WTC11 (cell line): ENCODE results near the gene PEX5. TPM values are rescaled to one million over a fixed set of nuclear protein-coding genes. Genes with fewer than 3 reads are reported as not detected.
A peak's percentile ranks its signal among the peaks of the same experiment; 100 is the strongest.

ENCODE experiments used
- ELF4 ChIP-seq: sonication (generic); formaldehyde crosslinking; IDR thresholded peaks from 2 replicates; pipeline ENCODE4 v1.8.1; 2022; ENCODE audit warnings: low read depth, mild to moderate bottlenecking, moderate library complexity, missing genetic modification reagents
- ETV6 ChIP-seq: sonication (generic); formaldehyde crosslinking; IDR thresholded peaks from 2 replicates; pipeline ENCODE4 v1.8.1; 2022; ENCODE audit warnings: mild to moderate bottlenecking, missing genetic modification reagents
- GTF2I ChIP-seq: fragments of 250-450 bp; sonication (Bioruptor Pico); conservative IDR thresholded peaks from 2 replicates; pipeline ENCODE4 v1.4.0; 2021; ENCODE audit warnings: mild to moderate bottlenecking
- HMGA2 ChIP-seq: fragments of 250-450 bp; sonication (Bioruptor Pico); IDR thresholded peaks from 2 replicates; pipeline ENCODE4 v1.4.0; 2021; ENCODE audit warnings: mild to moderate bottlenecking, moderate library complexity
- NR1H2 ChIP-seq: sonication (generic); formaldehyde crosslinking; IDR thresholded peaks from 2 replicates; pipeline ENCODE4 v1.9.0; 2021; ENCODE audit warnings: mild to moderate bottlenecking, moderate library complexity, missing genetic modification reagents
- NR2C2 ChIP-seq: sonication (generic); formaldehyde crosslinking; IDR thresholded peaks from 2 replicates; pipeline ENCODE4 v1.8.0; 2022; ENCODE audit warnings: mild to moderate bottlenecking, missing genetic modification reagents
- SMAD3 ChIP-seq: sonication (generic); formaldehyde crosslinking; IDR thresholded peaks from 2 replicates; pipeline ENCODE4 v1.8.0; 2022; ENCODE audit warnings: missing genetic modification reagents, mild to moderate bottlenecking, borderline replicate concordance
- SOX15 ChIP-seq: fragments of 250-450 bp; sonication (Bioruptor Pico); IDR thresholded peaks from 2 replicates; pipeline ENCODE4 v1.9.0; 2021; ENCODE audit warnings: mild to moderate bottlenecking
- TEAD4 ChIP-seq: sonication (generic); formaldehyde crosslinking; IDR thresholded peaks from 2 replicates; pipeline ENCODE4 v1.8.0; 2022; ENCODE audit warnings: mild to moderate bottlenecking, missing genetic modification reagents
- ZNF219 ChIP-seq: sonication (generic); formaldehyde crosslinking; IDR thresholded peaks from 2 replicates; pipeline ENCODE4 v1.8.0; 2023; ENCODE audit warnings: missing genetic modification reagents, mild to moderate bottlenecking, borderline replicate concordance
- ZNF263 ChIP-seq: sonication (generic); formaldehyde crosslinking; IDR thresholded peaks from 2 replicates; pipeline ENCODE4 v1.8.1; 2022; ENCODE audit warnings: low read depth, mild to moderate bottlenecking, moderate library complexity, missing genetic modification reagents
- ZNF416 ChIP-seq: fragments of 250-450 bp; sonication (Bioruptor Pico); IDR thresholded peaks from 2 replicates; pipeline ENCODE4 v1.9.0; 2021; ENCODE audit warnings: mild to moderate bottlenecking, inconsistent platforms
- ZNF423 ChIP-seq: fragments of 250-450 bp; sonication (Bioruptor Pico); IDR thresholded peaks from 2 replicates; pipeline ENCODE4 v2.1.2; 2022; ENCODE audit warnings: mild to moderate bottlenecking, moderate library complexity
- total RNA-seq: library from RNA; stranded (reverse); gene quantifications from 3 replicates; pipeline ENCODE4 v1.2.3, GENCODE V29; 2021
- TF ChIP-seq, protein P1 (sequence below): sonication (generic); formaldehyde crosslinking; IDR thresholded peaks from 2 replicates; pipeline ENCODE4 v1.8.1; 2023; ENCODE audit warnings: mild to moderate bottlenecking, missing genetic modification reagents, borderline replicate concordance
- TF ChIP-seq, protein P2 (sequence below): sonication (generic); formaldehyde crosslinking; IDR thresholded peaks from 2 replicates; pipeline ENCODE4 v1.8.1; 2023; ENCODE audit warnings: mild to moderate bottlenecking, missing genetic modification reagents
- TF ChIP-seq, protein P3 (sequence below): sonication (generic); formaldehyde crosslinking; IDR thresholded peaks from 2 replicates; pipeline ENCODE4 v1.8.1; 2023; ENCODE audit warnings: mild to moderate bottlenecking, moderate library complexity, missing genetic modification reagents
- TF ChIP-seq, protein P4 (sequence below): sonication (generic); formaldehyde crosslinking; IDR thresholded peaks from 2 replicates; pipeline ENCODE4 v1.8.1; 2022; ENCODE audit warnings: low read depth, missing genetic modification reagents, borderline replicate concordance
- TF ChIP-seq, protein P5 (sequence below): sonication (generic); formaldehyde crosslinking; IDR thresholded peaks from 2 replicates; pipeline ENCODE4 v1.8.0; 2022; ENCODE audit warnings: mild to moderate bottlenecking, missing genetic modification reagents
- TF ChIP-seq, protein P6 (sequence below): sonication (generic); formaldehyde crosslinking; IDR thresholded peaks from 2 replicates; pipeline ENCODE4 v1.8.1; 2023; ENCODE audit warnings: mild to moderate bottlenecking, missing genetic modification reagents, moderate library complexity
- TF ChIP-seq, protein P7 (sequence below): fragments of 250-450 bp; sonication (Bioruptor Pico); IDR thresholded peaks from 2 replicates; pipeline ENCODE4 v1.8.0; 2021; ENCODE audit warnings: mild to moderate bottlenecking
- TF ChIP-seq, protein P8 (sequence below): sonication (generic); formaldehyde crosslinking; IDR thresholded peaks from 2 replicates; pipeline ENCODE4 v1.8.1; 2022; ENCODE audit warnings: low read depth, mild to moderate bottlenecking, moderate library complexity, missing genetic modification reagents, borderline replicate concordance
- TF ChIP-seq, protein P9 (sequence below): fragments of 250-450 bp; sonication (Bioruptor Pico); conservative IDR thresholded peaks from 2 replicates; pipeline ENCODE4 v1.9.0; 2021; ENCODE audit warnings: mild to moderate bottlenecking

The PEX5 gene
- total RNA-seq, 1 experiment from 2014 or later, result 68.9 TPM

DNA sequence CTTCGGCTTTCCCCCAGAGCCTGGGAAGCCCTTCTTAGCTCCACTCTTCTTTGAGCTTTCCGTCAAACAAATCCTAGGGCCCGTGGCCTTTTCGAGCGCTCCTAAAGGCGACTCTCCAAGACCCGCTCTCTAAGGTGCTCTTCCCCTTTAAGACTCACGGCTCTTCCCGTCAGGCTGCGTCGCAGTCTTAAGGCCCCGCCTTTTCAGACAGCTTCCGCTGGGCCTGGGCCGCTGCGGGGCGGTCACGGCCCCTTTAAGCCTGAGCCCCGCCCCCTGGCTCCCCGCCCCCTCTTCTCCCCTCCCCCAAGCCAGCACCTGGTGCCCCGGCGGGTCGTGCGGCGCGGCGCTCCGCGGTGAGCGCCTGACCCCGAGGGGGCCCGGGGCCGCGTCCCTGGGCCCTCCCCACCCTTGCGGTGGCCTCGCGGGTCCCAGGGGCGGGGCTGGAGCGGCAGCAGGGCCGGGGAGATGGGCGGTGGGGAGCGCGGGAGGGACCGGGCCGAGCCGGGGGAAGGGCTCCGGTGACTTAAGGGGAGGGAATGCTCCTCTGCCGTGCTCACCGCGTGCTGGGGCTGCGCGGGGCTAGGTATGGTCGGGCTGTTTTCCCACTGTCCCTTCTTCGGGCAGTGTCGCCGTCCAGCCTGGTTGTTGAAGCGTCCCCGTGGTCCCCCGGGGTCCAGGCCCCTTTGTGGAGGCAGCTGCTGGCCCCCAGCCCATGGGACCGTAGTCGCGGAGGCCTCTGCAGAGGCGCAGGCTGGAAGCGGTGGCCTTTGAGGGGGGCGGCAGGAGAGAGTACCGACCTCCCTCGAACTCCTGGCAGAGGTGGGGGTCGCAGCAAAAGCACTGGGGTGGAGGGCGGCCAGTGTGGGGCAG, at the start of gene PEX5 (continued):
- TF ChIP-seq, protein P1, sequence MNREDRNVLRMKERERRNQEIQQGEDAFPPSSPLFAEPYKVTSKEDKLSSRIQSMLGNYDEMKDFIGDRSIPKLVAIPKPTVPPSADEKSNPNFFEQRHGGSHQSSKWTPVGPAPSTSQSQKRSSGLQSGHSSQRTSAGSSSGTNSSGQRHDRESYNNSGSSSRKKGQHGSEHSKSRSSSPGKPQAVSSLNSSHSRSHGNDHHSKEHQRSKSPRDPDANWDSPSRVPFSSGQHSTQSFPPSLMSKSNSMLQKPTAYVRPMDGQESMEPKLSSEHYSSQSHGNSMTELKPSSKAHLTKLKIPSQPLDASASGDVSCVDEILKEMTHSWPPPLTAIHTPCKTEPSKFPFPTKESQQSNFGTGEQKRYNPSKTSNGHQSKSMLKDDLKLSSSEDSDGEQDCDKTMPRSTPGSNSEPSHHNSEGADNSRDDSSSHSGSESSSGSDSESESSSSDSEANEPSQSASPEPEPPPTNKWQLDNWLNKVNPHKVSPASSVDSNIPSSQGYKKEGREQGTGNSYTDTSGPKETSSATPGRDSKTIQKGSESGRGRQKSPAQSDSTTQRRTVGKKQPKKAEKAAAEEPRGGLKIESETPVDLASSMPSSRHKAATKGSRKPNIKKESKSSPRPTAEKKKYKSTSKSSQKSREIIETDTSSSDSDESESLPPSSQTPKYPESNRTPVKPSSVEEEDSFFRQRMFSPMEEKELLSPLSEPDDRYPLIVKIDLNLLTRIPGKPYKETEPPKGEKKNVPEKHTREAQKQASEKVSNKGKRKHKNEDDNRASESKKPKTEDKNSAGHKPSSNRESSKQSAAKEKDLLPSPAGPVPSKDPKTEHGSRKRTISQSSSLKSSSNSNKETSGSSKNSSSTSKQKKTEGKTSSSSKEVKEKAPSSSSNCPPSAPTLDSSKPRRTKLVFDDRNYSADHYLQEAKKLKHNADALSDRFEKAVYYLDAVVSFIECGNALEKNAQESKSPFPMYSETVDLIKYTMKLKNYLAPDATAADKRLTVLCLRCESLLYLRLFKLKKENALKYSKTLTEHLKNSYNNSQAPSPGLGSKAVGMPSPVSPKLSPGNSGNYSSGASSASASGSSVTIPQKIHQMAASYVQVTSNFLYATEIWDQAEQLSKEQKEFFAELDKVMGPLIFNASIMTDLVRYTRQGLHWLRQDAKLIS (CRISPR knock-in tag), result no peak
- TF ChIP-seq ZNF263 (CRISPR knock-in tag), result no peak
- TF ChIP-seq ELF4 (CRISPR knock-in tag), result no peak
- TF ChIP-seq, protein P2, sequence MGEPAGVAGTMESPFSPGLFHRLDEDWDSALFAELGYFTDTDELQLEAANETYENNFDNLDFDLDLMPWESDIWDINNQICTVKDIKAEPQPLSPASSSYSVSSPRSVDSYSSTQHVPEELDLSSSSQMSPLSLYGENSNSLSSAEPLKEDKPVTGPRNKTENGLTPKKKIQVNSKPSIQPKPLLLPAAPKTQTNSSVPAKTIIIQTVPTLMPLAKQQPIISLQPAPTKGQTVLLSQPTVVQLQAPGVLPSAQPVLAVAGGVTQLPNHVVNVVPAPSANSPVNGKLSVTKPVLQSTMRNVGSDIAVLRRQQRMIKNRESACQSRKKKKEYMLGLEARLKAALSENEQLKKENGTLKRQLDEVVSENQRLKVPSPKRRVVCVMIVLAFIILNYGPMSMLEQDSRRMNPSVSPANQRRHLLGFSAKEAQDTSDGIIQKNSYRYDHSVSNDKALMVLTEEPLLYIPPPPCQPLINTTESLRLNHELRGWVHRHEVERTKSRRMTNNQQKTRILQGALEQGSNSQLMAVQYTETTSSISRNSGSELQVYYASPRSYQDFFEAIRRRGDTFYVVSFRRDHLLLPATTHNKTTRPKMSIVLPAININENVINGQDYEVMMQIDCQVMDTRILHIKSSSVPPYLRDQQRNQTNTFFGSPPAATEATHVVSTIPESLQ (CRISPR knock-in tag), result no peak
- TF ChIP-seq SMAD3 (CRISPR knock-in tag), result no peak
- TF ChIP-seq ETV6 (CRISPR knock-in tag), result peak; percentile 50; the same call in 1 of the 2 replicates
- TF ChIP-seq, protein P3, sequence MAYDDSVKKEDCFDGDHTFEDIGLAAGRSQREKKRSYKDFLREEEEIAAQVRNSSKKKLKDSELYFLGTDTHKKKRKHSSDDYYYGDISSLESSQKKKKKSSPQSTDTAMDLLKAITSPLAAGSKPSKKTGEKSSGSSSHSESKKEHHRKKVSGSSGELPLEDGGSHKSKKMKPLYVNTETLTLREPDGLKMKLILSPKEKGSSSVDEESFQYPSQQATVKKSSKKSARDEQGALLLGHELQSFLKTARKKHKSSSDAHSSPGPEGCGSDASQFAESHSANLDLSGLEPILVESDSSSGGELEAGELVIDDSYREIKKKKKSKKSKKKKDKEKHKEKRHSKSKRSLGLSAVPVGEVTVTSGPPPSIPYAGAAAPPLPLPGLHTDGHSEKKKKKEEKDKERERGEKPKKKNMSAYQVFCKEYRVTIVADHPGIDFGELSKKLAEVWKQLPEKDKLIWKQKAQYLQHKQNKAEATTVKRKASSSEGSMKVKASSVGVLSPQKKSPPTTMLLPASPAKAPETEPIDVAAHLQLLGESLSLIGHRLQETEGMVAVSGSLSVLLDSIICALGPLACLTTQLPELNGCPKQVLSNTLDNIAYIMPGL, result no peak
- no peak for TF ChIP-seq ZNF416 (CRISPR knock-in tag)
- 0 out of 2 replicates have a peak, but pooled peaks have one; percentile 33 for TF ChIP-seq ZNF219 (CRISPR knock-in tag)
- no peak for TF ChIP-seq NR2C2 (CRISPR knock-in tag)
- TF ChIP-seq, protein P4, sequence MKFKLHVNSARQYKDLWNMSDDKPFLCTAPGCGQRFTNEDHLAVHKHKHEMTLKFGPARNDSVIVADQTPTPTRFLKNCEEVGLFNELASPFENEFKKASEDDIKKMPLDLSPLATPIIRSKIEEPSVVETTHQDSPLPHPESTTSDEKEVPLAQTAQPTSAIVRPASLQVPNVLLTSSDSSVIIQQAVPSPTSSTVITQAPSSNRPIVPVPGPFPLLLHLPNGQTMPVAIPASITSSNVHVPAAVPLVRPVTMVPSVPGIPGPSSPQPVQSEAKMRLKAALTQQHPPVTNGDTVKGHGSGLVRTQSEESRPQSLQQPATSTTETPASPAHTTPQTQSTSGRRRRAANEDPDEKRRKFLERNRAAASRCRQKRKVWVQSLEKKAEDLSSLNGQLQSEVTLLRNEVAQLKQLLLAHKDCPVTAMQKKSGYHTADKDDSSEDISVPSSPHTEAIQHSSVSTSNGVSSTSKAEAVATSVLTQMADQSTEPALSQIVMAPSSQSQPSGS, result no peak
- 0 out of 2 replicates have a peak, but pooled peaks have one; percentile 63 for TF ChIP-seq GTF2I
- no peak for TF ChIP-seq NR1H2 (CRISPR knock-in tag)
- TF ChIP-seq, protein P5, sequence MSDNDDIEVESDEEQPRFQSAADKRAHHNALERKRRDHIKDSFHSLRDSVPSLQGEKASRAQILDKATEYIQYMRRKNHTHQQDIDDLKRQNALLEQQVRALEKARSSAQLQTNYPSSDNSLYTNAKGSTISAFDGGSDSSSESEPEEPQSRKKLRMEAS (CRISPR knock-in tag), result peak; percentile 70; the same call in 1 of the 2 replicates
- TF ChIP-seq, protein P6, sequence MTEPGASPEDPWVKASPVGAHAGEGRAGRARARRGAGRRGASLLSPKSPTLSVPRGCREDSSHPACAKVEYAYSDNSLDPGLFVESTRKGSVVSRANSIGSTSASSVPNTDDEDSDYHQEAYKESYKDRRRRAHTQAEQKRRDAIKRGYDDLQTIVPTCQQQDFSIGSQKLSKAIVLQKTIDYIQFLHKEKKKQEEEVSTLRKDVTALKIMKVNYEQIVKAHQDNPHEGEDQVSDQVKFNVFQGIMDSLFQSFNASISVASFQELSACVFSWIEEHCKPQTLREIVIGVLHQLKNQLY (CRISPR knock-in tag), result no peak
- TF ChIP-seq HMGA2 (CRISPR knock-in tag), result no peak
- TF ChIP-seq, protein P7, sequence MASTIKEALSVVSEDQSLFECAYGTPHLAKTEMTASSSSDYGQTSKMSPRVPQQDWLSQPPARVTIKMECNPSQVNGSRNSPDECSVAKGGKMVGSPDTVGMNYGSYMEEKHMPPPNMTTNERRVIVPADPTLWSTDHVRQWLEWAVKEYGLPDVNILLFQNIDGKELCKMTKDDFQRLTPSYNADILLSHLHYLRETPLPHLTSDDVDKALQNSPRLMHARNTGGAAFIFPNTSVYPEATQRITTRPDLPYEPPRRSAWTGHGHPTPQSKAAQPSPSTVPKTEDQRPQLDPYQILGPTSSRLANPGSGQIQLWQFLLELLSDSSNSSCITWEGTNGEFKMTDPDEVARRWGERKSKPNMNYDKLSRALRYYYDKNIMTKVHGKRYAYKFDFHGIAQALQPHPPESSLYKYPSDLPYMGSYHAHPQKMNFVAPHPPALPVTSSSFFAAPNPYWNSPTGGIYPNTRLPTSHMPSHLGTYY, result no peak
- TF ChIP-seq, protein P8, sequence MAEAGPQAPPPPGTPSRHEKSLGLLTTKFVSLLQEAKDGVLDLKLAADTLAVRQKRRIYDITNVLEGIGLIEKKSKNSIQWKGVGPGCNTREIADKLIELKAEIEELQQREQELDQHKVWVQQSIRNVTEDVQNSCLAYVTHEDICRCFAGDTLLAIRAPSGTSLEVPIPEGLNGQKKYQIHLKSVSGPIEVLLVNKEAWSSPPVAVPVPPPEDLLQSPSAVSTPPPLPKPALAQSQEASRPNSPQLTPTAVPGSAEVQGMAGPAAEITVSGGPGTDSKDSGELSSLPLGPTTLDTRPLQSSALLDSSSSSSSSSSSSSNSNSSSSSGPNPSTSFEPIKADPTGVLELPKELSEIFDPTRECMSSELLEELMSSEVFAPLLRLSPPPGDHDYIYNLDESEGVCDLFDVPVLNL (CRISPR knock-in tag), result no peak
- no peak for TF ChIP-seq ZNF423
- no peak for TF ChIP-seq TEAD4 (CRISPR knock-in tag)
- TF ChIP-seq SOX15 (CRISPR knock-in tag), result no peak
- TF ChIP-seq, protein P9, sequence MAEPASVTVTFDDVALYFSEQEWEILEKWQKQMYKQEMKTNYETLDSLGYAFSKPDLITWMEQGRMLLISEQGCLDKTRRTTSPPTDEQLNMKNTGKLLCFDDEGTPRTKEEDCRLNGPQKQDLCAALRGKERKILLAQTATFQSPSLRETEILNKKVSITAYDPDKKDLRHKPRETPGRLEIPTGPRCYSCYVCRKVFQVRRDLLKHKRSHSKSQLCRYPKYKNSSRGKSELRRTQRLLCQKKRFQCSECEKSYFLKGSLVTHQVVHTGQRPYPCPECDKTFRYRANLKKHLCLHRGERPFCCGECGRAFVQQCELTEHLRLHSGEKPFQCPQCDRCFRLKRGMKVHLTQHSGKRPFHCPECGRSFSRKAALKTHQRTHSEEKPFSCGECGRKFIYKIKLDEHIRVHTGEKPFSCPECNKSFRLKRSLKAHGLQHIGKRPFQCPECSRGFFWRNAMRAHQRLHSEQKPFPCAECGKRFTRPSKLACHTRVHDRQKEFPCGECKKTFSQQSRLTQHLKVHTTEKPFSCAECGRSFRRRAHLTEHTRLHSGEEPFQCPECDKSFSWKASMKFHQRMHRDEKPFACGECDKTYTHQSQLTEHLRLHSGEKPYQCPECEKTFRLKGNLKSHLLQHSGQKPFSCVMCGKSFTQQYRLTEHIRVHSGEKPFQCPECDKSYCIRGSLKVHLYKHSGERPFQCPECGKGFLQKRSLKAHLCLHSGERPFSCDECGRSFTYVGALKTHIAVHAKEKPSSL (CRISPR knock-in tag), result no peak
